Measurements from ENCODE around the gene LMCD1.

The LMCD1 gene

GRCh38 chr3:8538913-8539312 lies 37.3 kb downstream of the LMCD1 start:
- no peak for TF ChIP-seq CTCF (conservative IDR thresholded peaks at IDR 0.05; ENCODE audit: low read length)
- no peak overlapping the region for H3K9ac ChIP-seq (ENCODE audit: low read depth, low read length, poor library complexity, severe bottlenecking)
- H3K36me3 ChIP-seq (ENCODE audit: insufficient read depth, low read length): no peaks in the 10 kb centered on the region

DNA sequence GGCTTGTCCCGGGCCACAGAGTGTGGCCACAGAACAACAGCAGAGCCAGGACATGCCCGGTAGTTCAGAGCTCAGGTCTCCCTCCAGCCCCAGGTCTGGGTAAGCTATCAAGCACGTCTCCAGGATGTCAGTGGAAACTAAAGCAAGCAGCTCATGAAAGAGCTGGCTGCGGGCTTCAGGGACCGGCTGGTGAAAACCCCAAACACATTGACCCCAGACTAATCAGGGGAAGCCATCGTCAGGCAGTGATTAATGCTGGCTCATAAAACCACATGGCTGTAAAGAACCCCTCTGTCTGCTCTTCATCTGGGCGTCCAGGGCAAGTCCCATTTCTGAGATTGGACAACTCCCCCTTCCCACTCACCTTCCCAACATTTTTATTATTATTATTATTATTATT lies 37.8 kb downstream of the LMCD1 start:
- Histone ChIP-seq H3K9me2 (replicated peaks; ENCODE audit: low read depth, low read length) (no peaks in the 10 kb centered on the region), H2AFZ (ENCODE audit: low read length) (no peak overlapping the region), H3F3A (ENCODE audit: low read depth) (no peaks in the 10 kb centered on the region), H3K4me1 (ENCODE audit: insufficient read depth, low read length, poor library complexity, severe bottlenecking) (no peaks in the 10 kb centered on the region), H3K9ac (ENCODE audit: low read depth, low read length, poor library complexity, severe bottlenecking) (no peak overlapping the region), H3K9me3 (ENCODE audit: insufficient read depth, low read depth, low read length) (no peaks in the 10 kb centered on the region), H3K4me2 (ENCODE audit: low read depth, low read length, poor library complexity, severe bottlenecking) (no peak overlapping the region), H4K20me1 (ENCODE audit: insufficient read depth, low read length, poor library complexity, severe bottlenecking) (no peaks in the 10 kb centered on the region), H3K27me3 (ENCODE audit: insufficient read depth, low read length, poor library complexity, severe bottlenecking) (no peaks in the 10 kb centered on the region), H3K36me3 (ENCODE audit: insufficient read depth, low read length) (no peaks in the 10 kb centered on the region), H3K4me3 (ENCODE audit: low read length, poor library complexity, severe bottlenecking) (no peak overlapping the region), H3K79me2 (ENCODE audit: insufficient read depth, low read length) (no peaks in the 10 kb centered on the region)
- no peak for TF ChIP-seq CTCF (conservative IDR thresholded peaks at IDR 0.05; ENCODE audit: low read length)
- TF ChIP-seq EZH2phosphoT487 (IDR thresholded peaks at IDR 0.05; ENCODE audit: borderline replicate concordance): no peak

More at GRCh38 chr3:8538913-8539312, 37.3 kb downstream of the LMCD1 start:
- H3K27me3 ChIP-seq (ENCODE audit: insufficient read depth, low read length, poor library complexity, severe bottlenecking): peaks cover 1% of the 10 kb centered on the region
- H3K79me2 ChIP-seq (ENCODE audit: insufficient read depth, low read length): no peaks in the 10 kb centered on the region
- no peaks in the 10 kb centered on the region for H3F3A ChIP-seq (ENCODE audit: low read depth)
- H4K20me1 ChIP-seq (ENCODE audit: insufficient read depth, low read length, poor library complexity, severe bottlenecking): no peaks in the 10 kb centered on the region
- no peaks in the 10 kb centered on the region for H3K9me3 ChIP-seq (ENCODE audit: insufficient read depth, low read depth, low read length)
- no peak overlapping the region for H2AFZ ChIP-seq (ENCODE audit: low read length)
- H3K4me1 ChIP-seq (ENCODE audit: insufficient read depth, low read length, poor library complexity, severe bottlenecking): no peaks in the 10 kb centered on the region
- no peaks in the 10 kb centered on the region for H3K9me2 ChIP-seq (replicated peaks; ENCODE audit: low read depth, low read length)
- H3K4me3 ChIP-seq (ENCODE audit: low read length, poor library complexity, severe bottlenecking): no peak overlapping the region
- no peak overlapping the region for H3K4me2 ChIP-seq (ENCODE audit: low read depth, low read length, poor library complexity, severe bottlenecking)

GRCh38 chr3:8540456-8540855 lies 38.8 kb downstream of the LMCD1 start:
- H3K9ac ChIP-seq (ENCODE audit: low read depth, low read length, poor library complexity, severe bottlenecking): no peak overlapping the region
- H3K27me3 ChIP-seq (ENCODE audit: insufficient read depth, low read length, poor library complexity, severe bottlenecking): no peaks in the 10 kb centered on the region
- no peaks in the 10 kb centered on the region for H3K79me2 ChIP-seq (ENCODE audit: insufficient read depth, low read length)
- no peak overlapping the region for H3K4me2 ChIP-seq (ENCODE audit: low read depth, low read length, poor library complexity, severe bottlenecking)
- TF ChIP-seq EZH2phosphoT487 (IDR thresholded peaks at IDR 0.05; ENCODE audit: borderline replicate concordance): no peak
- no peak for TF ChIP-seq CTCF (conservative IDR thresholded peaks at IDR 0.05; ENCODE audit: low read length)
- no peaks in the 10 kb centered on the region for H3K36me3 ChIP-seq (ENCODE audit: insufficient read depth, low read length)
- no peaks in the 10 kb centered on the region for H4K20me1 ChIP-seq (ENCODE audit: insufficient read depth, low read length, poor library complexity, severe bottlenecking)
- H3F3A ChIP-seq (ENCODE audit: low read depth): no peaks in the 10 kb centered on the region
- no peak overlapping the region for H3K4me3 ChIP-seq (ENCODE audit: low read length, poor library complexity, severe bottlenecking)
- no peaks in the 10 kb centered on the region for H3K9me2 ChIP-seq (replicated peaks; ENCODE audit: low read depth, low read length)
- H2AFZ ChIP-seq (ENCODE audit: low read length): no peak overlapping the region
- H3K9me3 ChIP-seq (ENCODE audit: insufficient read depth, low read depth, low read length): no peaks in the 10 kb centered on the region
- no peaks in the 10 kb centered on the region for H3K4me1 ChIP-seq (ENCODE audit: insufficient read depth, low read length, poor library complexity, severe bottlenecking)

All from Loucy (cell line).